ENCODE measurements around the gene UBE2D2. TPM values are rescaled to one million over a fixed set of nuclear protein-coding genes. Genes with fewer than 3 reads are reported as not detected.

The UBE2D2 gene
- total and polyA plus RNA-seq, 2 of the 13 experiments (the other 11 are each of a cell fraction or from before 2014, with no cell fraction given): 79.1 to 109 TPM

DNA sequence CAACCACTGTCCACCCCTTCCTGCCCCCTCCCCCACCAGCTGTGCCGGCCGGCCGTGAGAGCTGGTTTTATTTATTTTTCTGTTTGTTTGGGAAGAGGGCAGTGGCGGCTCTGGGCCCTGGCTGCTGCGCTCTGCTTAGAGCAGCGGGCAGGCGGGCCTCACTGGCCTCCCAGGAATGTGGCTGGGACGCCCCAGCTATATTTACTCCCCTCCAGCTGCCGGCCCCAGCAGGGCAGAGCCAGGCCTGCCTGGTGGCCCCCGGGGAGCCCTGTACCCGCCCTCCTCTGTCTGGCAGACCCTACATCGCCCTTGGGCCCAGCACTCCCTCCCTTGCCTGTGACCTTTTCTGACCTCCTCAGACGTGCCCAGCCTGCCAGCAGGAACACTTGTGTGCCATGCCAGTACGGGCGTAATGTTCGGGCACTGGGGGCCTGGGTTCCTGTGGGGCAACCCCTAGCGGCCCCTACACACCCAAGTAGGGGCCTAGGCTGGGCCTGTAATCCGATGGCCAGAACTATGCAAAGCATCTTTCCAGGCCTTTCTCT is 94.7 kb downstream of the UBE2D2 start (continued):
- TF ChIP-seq, protein P1, sequence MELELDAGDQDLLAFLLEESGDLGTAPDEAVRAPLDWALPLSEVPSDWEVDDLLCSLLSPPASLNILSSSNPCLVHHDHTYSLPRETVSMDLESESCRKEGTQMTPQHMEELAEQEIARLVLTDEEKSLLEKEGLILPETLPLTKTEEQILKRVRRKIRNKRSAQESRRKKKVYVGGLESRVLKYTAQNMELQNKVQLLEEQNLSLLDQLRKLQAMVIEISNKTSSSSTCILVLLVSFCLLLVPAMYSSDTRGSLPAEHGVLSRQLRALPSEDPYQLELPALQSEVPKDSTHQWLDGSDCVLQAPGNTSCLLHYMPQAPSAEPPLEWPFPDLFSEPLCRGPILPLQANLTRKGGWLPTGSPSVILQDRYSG (CRISPR knock-in tag; IDR thresholded peaks at IDR 0.05): no peak
- TF ChIP-seq ZNF749 (CRISPR knock-in tag; IDR thresholded peaks at IDR 0.05; ENCODE audit: borderline replicate concordance) (no peak), TEF (CRISPR knock-in tag; IDR thresholded peaks at IDR 0.05) (no peak), DMTF1 (CRISPR knock-in tag; IDR thresholded peaks at IDR 0.05) (no peak), RAD51 (IDR thresholded peaks at IDR 0.05; ENCODE audit: borderline replicate concordance) (no peak), HNRNPL (IDR thresholded peaks at IDR 0.05; ENCODE audit: low read depth, low read length) (peak; percentile 98), PRPF4 (IDR thresholded peaks at IDR 0.05; ENCODE audit: low read depth, low read length, poor library complexity, severe bottlenecking) (no peak), ZNF558 (CRISPR knock-in tag; IDR thresholded peaks at IDR 0.05; ENCODE audit: borderline replicate concordance) (no peak), PTBP1 (IDR thresholded peaks at IDR 0.05; ENCODE audit: low read depth, low read length, poor library complexity, severe bottlenecking) (no peak), MTF2 (CRISPR knock-in tag; IDR thresholded peaks at IDR 0.05; ENCODE audit: borderline replicate concordance) (no peak; the same call in 1 of the 2 replicates), MYC (CRISPR knock-in tag; IDR thresholded peaks at IDR 0.05; ENCODE audit: borderline replicate concordance) (no peak), ZNF180 (CRISPR knock-in tag; IDR thresholded peaks at IDR 0.05; ENCODE audit: borderline replicate concordance, low read depth) (no peak), SIX4 (CRISPR knock-in tag; IDR thresholded peaks at IDR 0.05) (no peak), ZNF768 (CRISPR knock-in tag; IDR thresholded peaks at IDR 0.05) (peak; percentile 32; the same call in 1 of the 2 replicates), TRIM24 (CRISPR knock-in tag; IDR thresholded peaks at IDR 0.05) (no peak), CERS6 (CRISPR knock-in tag; IDR thresholded peaks at IDR 0.05) (no peak), PITX1 (CRISPR knock-in tag; IDR thresholded peaks at IDR 0.05) (no peak), ZNF549 (CRISPR knock-in tag; IDR thresholded peaks at IDR 0.05) (no peak)
- TF ChIP-seq, protein P2, sequence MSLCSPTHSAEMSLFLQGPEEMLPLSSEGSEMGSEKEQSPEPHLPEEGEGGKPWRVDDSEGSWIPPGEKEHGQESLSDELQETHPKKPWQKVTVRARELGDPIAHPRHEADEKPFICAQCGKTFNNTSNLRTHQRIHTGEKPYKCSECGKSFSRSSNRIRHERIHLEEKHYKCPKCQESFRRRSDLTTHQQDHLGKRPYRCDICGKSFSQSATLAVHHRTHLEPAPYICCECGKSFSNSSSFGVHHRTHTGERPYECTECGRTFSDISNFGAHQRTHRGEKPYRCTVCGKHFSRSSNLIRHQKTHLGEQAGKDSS (CRISPR knock-in tag; IDR thresholded peaks at IDR 0.05; ENCODE audit: borderline replicate concordance, low read depth): no peak
- TF ChIP-seq, protein P3, sequence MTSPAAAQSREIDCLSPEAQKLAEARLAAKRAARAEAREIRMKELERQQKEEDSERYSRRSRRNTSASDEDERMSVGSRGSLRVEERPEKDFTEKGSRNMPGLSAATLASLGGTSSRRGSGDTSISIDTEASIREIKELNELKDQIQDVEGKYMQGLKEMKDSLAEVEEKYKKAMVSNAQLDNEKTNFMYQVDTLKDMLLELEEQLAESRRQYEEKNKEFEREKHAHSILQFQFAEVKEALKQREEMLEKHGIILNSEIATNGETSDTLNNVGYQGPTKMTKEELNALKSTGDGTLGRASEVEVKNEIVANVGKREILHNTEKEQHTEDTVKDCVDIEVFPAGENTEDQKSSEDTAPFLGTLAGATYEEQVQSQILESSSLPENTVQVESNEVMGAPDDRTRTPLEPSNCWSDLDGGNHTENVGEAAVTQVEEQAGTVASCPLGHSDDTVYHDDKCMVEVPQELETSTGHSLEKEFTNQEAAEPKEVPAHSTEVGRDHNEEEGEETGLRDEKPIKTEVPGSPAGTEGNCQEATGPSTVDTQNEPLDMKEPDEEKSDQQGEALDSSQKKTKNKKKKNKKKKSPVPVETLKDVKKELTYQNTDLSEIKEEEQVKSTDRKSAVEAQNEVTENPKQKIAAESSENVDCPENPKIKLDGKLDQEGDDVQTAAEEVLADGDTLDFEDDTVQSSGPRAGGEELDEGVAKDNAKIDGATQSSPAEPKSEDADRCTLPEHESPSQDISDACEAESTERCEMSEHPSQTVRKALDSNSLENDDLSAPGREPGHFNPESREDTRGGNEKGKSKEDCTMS (CRISPR knock-in tag; conservative IDR thresholded peaks at IDR 0.05): no peak
